NT2/D1 (cell line): Measurements from ENCODE around the gene AKR1A1.

Experiments used
- DNase-seq: peaks from one replicate; pipeline ENCODE4 v3.0.0-alpha.2; 2011; ENCODE audit warnings: low read depth, low spot score
- H3K27me3 ChIP-seq: 2 replicates; pipeline ENCODE4 v1.6.0; 2011; ENCODE audit warnings: mild to moderate bottlenecking; ENCODE audit not compliant: insufficient read length, insufficient read depth
- H3K36me3 ChIP-seq: 2 replicates; pipeline ENCODE4 v1.6.1; 2011; ENCODE audit warnings: mild to moderate bottlenecking, low read length, mixed read lengths; ENCODE audit not compliant: insufficient read depth, insufficient read length
- H3K4me1 ChIP-seq: 2 replicates; pipeline ENCODE4 v1.5.1; 2011; ENCODE audit not compliant: insufficient read depth, insufficient read length
- H3K4me3 ChIP-seq: 2 replicates; pipeline ENCODE4 v1.5.1; 2011; ENCODE audit warnings: low read depth; ENCODE audit not compliant: insufficient read length
- H3K9ac ChIP-seq: 2 replicates; pipeline ENCODE4 v1.6.0; 2011; ENCODE audit warnings: low read depth; ENCODE audit not compliant: insufficient read length
- H3K9me3 ChIP-seq: 2 replicates; pipeline ENCODE4 v1.5.1; 2011; ENCODE audit warnings: mild to moderate bottlenecking, low read length; ENCODE audit not compliant: insufficient read depth
- SUZ12 ChIP-seq: IDR thresholded peaks from 2 replicates; pipeline ENCODE4 v1.6.1; 2011; ENCODE audit not compliant: insufficient read length, insufficient read depth; ENCODE audit errors: extremely low read depth
- YY1 ChIP-seq: IDR thresholded peaks from 2 replicates; pipeline ENCODE4 v1.6.1; 2011; ENCODE audit not compliant: insufficient read length, insufficient read depth
- ZNF274 ChIP-seq: IDR thresholded peaks from 2 replicates; pipeline ENCODE4 v1.6.1; 2011; ENCODE audit warnings: mild to moderate bottlenecking, low read depth, low read length

Gene AKR1A1

GRCh38 chr1:45530632-45531135 is 19.9 kb upstream of the AKR1A1 start:
- Histone ChIP-seq H3K9me3 (no peaks in the 10 kb centered on the region), H3K36me3 (no peaks in the 10 kb centered on the region), H3K27me3 (no peaks in the 10 kb centered on the region), H3K4me1 (no peaks in the 10 kb centered on the region), H3K4me3 (no peak overlapping the region), H3K9ac (no peak overlapping the region)
- TF ChIP-seq YY1: no peak
- TF ChIP-seq SUZ12: no peak
- no peak for TF ChIP-seq ZNF274
- DNase-seq: no peak

GRCh38 chr1:45531873-45532272 is 18.8 kb upstream of the AKR1A1 start:
- Histone ChIP-seq H3K27me3 (no peaks in the 10 kb centered on the region), H3K36me3 (no peaks in the 10 kb centered on the region), H3K4me3 (no peak overlapping the region), H3K9ac (no peak overlapping the region), H3K4me1 (no peaks in the 10 kb centered on the region), H3K9me3 (no peaks in the 10 kb centered on the region)
- DNase-seq: no peak
- TF ChIP-seq YY1 (no peak), SUZ12 (no peak), ZNF274 (no peak)

- Histone ChIP-seq H3K27me3 (no peaks in the 10 kb centered on the region), H3K9ac (no peak overlapping the region), H3K4me1 (no peaks in the 10 kb centered on the region), H3K4me3 (no peak overlapping the region), H3K9me3 (no peaks in the 10 kb centered on the region), H3K36me3 (no peaks in the 10 kb centered on the region)
- TF ChIP-seq ZNF274 (no peak), YY1 (no peak), SUZ12 (no peak)
- DNase-seq: no peak
Observed at GRCh38 chr1:45535988-45536766, 14.4 kb upstream of the AKR1A1 start.

GRCh38 chr1:45536886-45537285 is 13.7 kb upstream of the AKR1A1 start:
- Histone ChIP-seq H3K36me3 (no peaks in the 10 kb centered on the region), H3K9me3 (no peaks in the 10 kb centered on the region), H3K27me3 (no peaks in the 10 kb centered on the region), H3K4me3 (no peak overlapping the region), H3K4me1 (no peaks in the 10 kb centered on the region), H3K9ac (no peak overlapping the region)
- DNase-seq: no peak
- no peak for TF ChIP-seq YY1
- TF ChIP-seq ZNF274: no peak
- TF ChIP-seq SUZ12: no peak

- Histone ChIP-seq H3K4me3 (no peak overlapping the region), H3K4me1 (peaks cover 2% of the 10 kb centered on the region), H3K36me3 (no peaks in the 10 kb centered on the region), H3K9ac (no peak overlapping the region), H3K9me3 (no peaks in the 10 kb centered on the region), H3K27me3 (no peaks in the 10 kb centered on the region)
- TF ChIP-seq YY1: no peak
- no peak for TF ChIP-seq ZNF274
- TF ChIP-seq SUZ12: no peak
- no peak for DNase-seq
Observed at GRCh38 chr1:45541193-45541592, 9.4 kb upstream of the AKR1A1 start.

DNA sequence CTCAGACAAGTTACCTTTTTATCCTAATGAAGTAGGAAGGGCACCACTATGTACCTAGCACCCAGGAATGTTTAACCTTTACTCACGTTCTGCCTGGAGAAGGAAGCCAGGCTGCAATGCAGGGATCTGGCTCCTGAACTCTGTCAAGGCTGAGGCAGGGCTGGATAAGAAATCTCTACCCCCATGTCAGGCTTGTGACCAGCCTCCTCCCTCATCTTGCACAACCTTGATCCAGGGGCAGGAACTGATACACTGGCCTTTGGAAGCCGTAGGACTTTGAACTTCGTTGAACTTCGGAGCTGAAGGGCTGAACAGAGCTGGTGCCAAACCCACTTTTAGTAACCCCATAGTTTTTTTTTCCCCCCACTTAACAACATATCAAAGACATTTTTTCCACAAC is 8.0 kb upstream of the AKR1A1 start:
- no peak for DNase-seq
- Histone ChIP-seq H3K9ac (no peak overlapping the region), H3K9me3 (no peaks in the 10 kb centered on the region), H3K27me3 (no peaks in the 10 kb centered on the region), H3K4me1 (peaks cover 2% of the 10 kb centered on the region), H3K4me3 (no peak overlapping the region), H3K36me3 (no peaks in the 10 kb centered on the region)
- TF ChIP-seq ZNF274 (no peak), SUZ12 (no peak), YY1 (no peak)

GRCh38 chr1:45543581-45544417 is 6.8 kb upstream of the AKR1A1 start:
- H3K27me3 ChIP-seq: no peaks in the 10 kb centered on the region
- no peaks in the 10 kb centered on the region for H3K9me3 ChIP-seq
- H3K4me3 ChIP-seq: no peak overlapping the region
- H3K4me1 ChIP-seq: peaks cover 2% of the 10 kb centered on the region
- no peak for TF ChIP-seq SUZ12
- TF ChIP-seq YY1: no peak
- no peak for TF ChIP-seq ZNF274
- no peak for DNase-seq
- H3K36me3 ChIP-seq: no peaks in the 10 kb centered on the region
- no peak overlapping the region for H3K9ac ChIP-seq
